ENCODE measurements around the gene TSEN2. TPM values are rescaled to one million over a fixed set of nuclear protein-coding genes. Genes with fewer than 3 reads are reported as not detected.

The TSEN2 gene
- total RNA-seq, 1 experiment from 2014 or later = 22.0 TPM

- POLR2A ChIA-PET = no interaction called here
- H3K9me3 ChIP-seq (ENCODE audit: control insufficient read depth, insufficient read depth, low read depth, low read length) = no peaks in the 10 kb centered on the region
- DNase-seq (ENCODE audit: low read depth, low spot score) (no peak), ATAC-seq (no peak)
- H3K27me3 ChIP-seq (ENCODE audit: control insufficient read depth, insufficient read depth, low read length) = no peaks in the 10 kb centered on the region
- no peak overlapping the region for H3K27ac ChIP-seq (ENCODE audit: low read length)
- H3K4me1 ChIP-seq (ENCODE audit: control insufficient read depth, insufficient read depth, low read length) = peaks cover 13% of the 10 kb centered on the region
- CTCF ChIA-PET = no interaction called here
- TF ChIP-seq CTCF (IDR thresholded peaks at IDR 0.05) (no peak), SIN3A (IDR thresholded peaks at IDR 0.05; ENCODE audit: borderline replicate concordance, insufficient read depth, low read depth, low read length) (no peak), REST (IDR thresholded peaks at IDR 0.05; ENCODE audit: insufficient read depth in 1 of 2, low read depth in 2 of 2, low read length in 1 of 2) (no peak), TCF7L2 (IDR thresholded peaks at IDR 0.05; ENCODE audit: low read depth, low read length) (no peak), POLR2AphosphoS5 (IDR thresholded peaks at IDR 0.05; ENCODE audit: low read depth, low read length) (no peak)
- no peak overlapping the region for H3K4me3 ChIP-seq (ENCODE audit: low read depth in 2 of 2, low read length in 2 of 2)
- intact Hi-C loops (cut with micrococcal nuclease; ENCODE audit: unreplicated experiment) = no loop called here
- in situ Hi-C loops (cut with HindIII; ENCODE audit: low pct_unique_long_range_greater_than_20kb, low sequenced_read_pairs) = no loop called here
- peaks cover 9% of the 10 kb centered on the region for H3K36me3 ChIP-seq (ENCODE audit: control insufficient read depth, insufficient read depth, low read length)
- no TSS peak for BruUV-seq (replicated peaks)
Observed at GRCh38 chr3:12489832-12490231, 5.6 kb downstream of the TSEN2 start.

- no peak overlapping the region for H3K27ac ChIP-seq (ENCODE audit: low read length)
- H3K4me3 ChIP-seq (ENCODE audit: low read depth in 2 of 2, low read length in 2 of 2) = no peak overlapping the region
- TF ChIP-seq POLR2AphosphoS5 (IDR thresholded peaks at IDR 0.05; ENCODE audit: low read depth, low read length) (no peak), TCF7L2 (IDR thresholded peaks at IDR 0.05; ENCODE audit: low read depth, low read length) (no peak), REST (IDR thresholded peaks at IDR 0.05; ENCODE audit: insufficient read depth in 1 of 2, low read depth in 2 of 2, low read length in 1 of 2) (no peak), CTCF (IDR thresholded peaks at IDR 0.05) (no peak), SIN3A (IDR thresholded peaks at IDR 0.05; ENCODE audit: borderline replicate concordance, insufficient read depth, low read depth, low read length) (no peak)
- ATAC-seq (no peak), DNase-seq (ENCODE audit: low read depth, low spot score) (no peak)
- intact Hi-C loops (cut with micrococcal nuclease; ENCODE audit: unreplicated experiment) = no loop called here
- no peaks in the 10 kb centered on the region for H3K27me3 ChIP-seq (ENCODE audit: control insufficient read depth, insufficient read depth, low read length)
- H3K9me3 ChIP-seq (ENCODE audit: control insufficient read depth, insufficient read depth, low read depth, low read length) = no peaks in the 10 kb centered on the region
- CTCF ChIA-PET = no interaction called here
- peaks cover 7% of the 10 kb centered on the region for H3K4me1 ChIP-seq (ENCODE audit: control insufficient read depth, insufficient read depth, low read length)
- in situ Hi-C loops (cut with HindIII; ENCODE audit: low pct_unique_long_range_greater_than_20kb, low sequenced_read_pairs) = no loop called here
- BruUV-seq (replicated peaks) = no TSS peak
- POLR2A ChIA-PET = interaction anchor here (0.7 kb wide), 1 partner anchor 34 kb away, joined by 3 read pairs; no protein-coding TSS in a partner anchor
- H3K36me3 ChIP-seq (ENCODE audit: control insufficient read depth, insufficient read depth, low read length) = peaks cover 7% of the 10 kb centered on the region; the same call in 1 of the 2 replicates
Observed at GRCh38 chr3:12490547-12490946, 6.3 kb downstream of the TSEN2 start.
